GM12892 (cell line): ENCODE results near the gene RANGRF.

Experiments used
- DNase-seq: peaks from one replicate; pipeline ENCODE4 v3.0.0; 2011; ENCODE audit not compliant: insufficient read length
- FAIRE-seq: peaks from 2 replicates; lab custom pipeline; 2011; peaks lifted over from hg19 to GRCh38; lab: Jason Lieb, UNC
- POLR2A ChIP-seq: IDR thresholded peaks from 2 replicates; pipeline ENCODE4 v1.6.1; 2011; ENCODE audit warnings: low read depth, low read length, control low read depth
- POLR2AphosphoS5 ChIP-seq: IDR thresholded peaks from 2 replicates; pipeline ENCODE4 v1.6.1; 2011; ENCODE audit warnings: low read depth, low read length, control low read depth
- TAF1 ChIP-seq: IDR thresholded peaks from 2 replicates; pipeline ENCODE4 v1.6.1; 2011; ENCODE audit warnings: low read depth, mild to moderate bottlenecking, control low read depth, low read length, borderline replicate concordance

Gene RANGRF

GRCh38 chr17:8300226-8300625 lies 11.8 kb downstream of the RANGRF start:
- no peak for TF ChIP-seq POLR2AphosphoS5
- no peak for TF ChIP-seq TAF1
- no peak for TF ChIP-seq POLR2A
- DNase-seq (no peak), FAIRE-seq (peak; percentile 30)

- no peak for TF ChIP-seq POLR2AphosphoS5
- TF ChIP-seq TAF1: no peak
- no peak for TF ChIP-seq POLR2A
- DNase-seq: peak; percentile 74
- peak; percentile 92 for FAIRE-seq
Measured at GRCh38 chr17:8300627-8301242, 12.3 kb downstream of the RANGRF start.

- FAIRE-seq (no peak), DNase-seq (no peak)
- no peak for TF ChIP-seq TAF1
- TF ChIP-seq POLR2AphosphoS5: no peak
- TF ChIP-seq POLR2A: no peak
Measured at GRCh38 chr17:8310601-8311123, 22.2 kb downstream of the RANGRF start.

- TF ChIP-seq POLR2A (no peak), TAF1 (no peak), POLR2AphosphoS5 (no peak)
- DNase-seq: no peak
- FAIRE-seq: no peak
Measured at GRCh38 chr17:8311131-8311790, 22.8 kb downstream of the RANGRF start.

- FAIRE-seq: no peak
Measured at GRCh38 chr17:8312251-8312650, 23.8 kb downstream of the RANGRF start.

GRCh38 chr17:8312726-8313600 lies 24.5 kb downstream of the RANGRF start:
- DNase-seq: no peak
- FAIRE-seq: no peak

More at GRCh38 chr17:8312251-8312650, 23.8 kb downstream of the RANGRF start:
- TF ChIP-seq POLR2AphosphoS5 (no peak), TAF1 (no peak), POLR2A (no peak)
- DNase-seq: no peak

GRCh38 chr17:8314797-8315763 lies 26.6 kb downstream of the RANGRF start:
- DNase-seq (no peak), FAIRE-seq (no peak)
- TF ChIP-seq TAF1 (no peak), POLR2A (no peak), POLR2AphosphoS5 (no peak)

More at GRCh38 chr17:8312726-8313600, 24.5 kb downstream of the RANGRF start:
- TF ChIP-seq TAF1: no peak
- no peak for TF ChIP-seq POLR2A
- no peak for TF ChIP-seq POLR2AphosphoS5

- no peak for DNase-seq
- no peak for FAIRE-seq
- no peak for TF ChIP-seq POLR2AphosphoS5
- TF ChIP-seq TAF1: no peak
- TF ChIP-seq POLR2A: no peak
Measured at GRCh38 chr17:8315764-8316217, 27.3 kb downstream of the RANGRF start.

- FAIRE-seq: no peak
- no peak for TF ChIP-seq POLR2A
- no peak for TF ChIP-seq POLR2AphosphoS5
- no peak for TF ChIP-seq TAF1
- no peak for DNase-seq
Measured at GRCh38 chr17:8318010-8318935, 29.8 kb downstream of the RANGRF start.
